Epithelial cell of proximal tubule (primary cell): ENCODE measurements around the gene RRN3. TPM values are rescaled to one million over a fixed set of nuclear protein-coding genes. Genes with fewer than 3 reads are reported as not detected.
A peak's percentile ranks its signal among the peaks of the same experiment; 100 is the strongest.
"Not testable (repeated sequence)": the region's sequence is repeated elsewhere in the genome, so short reads cannot be mapped to it uniquely, and the experiment has no call there.

Experiments used
- DNase-seq: peaks from one replicate; pipeline ENCODE4 v3.0.0-alpha.2; 2011; ENCODE audit warnings: low read depth
- H3K4me3 ChIP-seq: 2 replicates; pipeline ENCODE4 v1.5.1; 2011; ENCODE audit warnings: low read depth, mild to moderate bottlenecking, low read length
- total RNA-seq: library from RNA; depleted of rRNA; stranded (reverse); fragments of >200 nt; gene quantifications from 2 replicates; pipeline ENCODE4 v1.2.3, GENCODE V29; 2015
- TF ChIP-seq, protein P1 (sequence below): conservative IDR thresholded peaks from 2 replicates; pipeline ENCODE4 v1.5.1; 2012; ENCODE audit warnings: low read depth, mild to moderate bottlenecking, low read length

RRN3 gene
- total RNA-seq, 1 donor from 2014 or later: 19.5 TPM

DNA sequence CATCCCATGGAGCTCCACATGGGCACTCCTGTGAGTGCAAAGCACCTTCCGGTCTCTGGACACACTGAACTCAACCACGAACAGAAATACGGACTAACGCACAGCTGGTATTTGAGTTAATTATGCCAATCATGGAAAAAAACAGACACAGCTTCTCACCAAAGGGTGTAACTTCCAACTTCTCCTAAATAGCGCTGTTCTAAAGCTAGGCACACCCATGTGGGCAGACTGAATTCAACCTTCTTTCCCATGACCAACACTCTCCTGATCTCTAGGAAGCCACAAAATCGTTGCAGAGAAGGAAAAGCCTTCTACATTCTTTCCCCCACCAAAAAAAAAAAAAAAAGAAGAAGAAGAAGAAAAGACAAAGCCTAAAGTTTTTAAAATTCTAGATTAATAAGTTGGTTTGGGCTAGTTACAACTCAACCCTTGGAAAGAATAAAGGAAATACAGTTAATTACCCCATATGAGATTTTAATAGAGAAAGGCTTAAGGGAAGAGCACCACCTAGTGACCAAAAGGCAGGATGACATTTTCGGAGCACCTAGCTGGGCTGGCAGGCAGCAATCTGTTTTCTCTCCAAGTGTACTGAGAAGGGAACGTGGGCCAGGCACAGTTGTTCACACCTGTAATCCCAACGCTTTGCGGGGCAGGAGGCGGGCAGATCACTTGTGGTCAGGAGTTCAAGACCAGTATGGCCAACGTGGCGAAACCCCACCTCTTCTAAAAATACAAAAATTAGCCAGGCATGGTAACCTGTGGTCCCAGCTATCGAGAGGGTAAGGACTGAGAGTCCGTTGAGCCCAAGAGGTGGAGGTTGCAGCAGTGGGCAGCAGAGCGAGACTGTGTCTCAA, 21.9 kb downstream of the RRN3 start:
- not testable (repeated sequence) for DNase-seq, H3K4me3 ChIP-seq
- TF ChIP-seq, protein P1, sequence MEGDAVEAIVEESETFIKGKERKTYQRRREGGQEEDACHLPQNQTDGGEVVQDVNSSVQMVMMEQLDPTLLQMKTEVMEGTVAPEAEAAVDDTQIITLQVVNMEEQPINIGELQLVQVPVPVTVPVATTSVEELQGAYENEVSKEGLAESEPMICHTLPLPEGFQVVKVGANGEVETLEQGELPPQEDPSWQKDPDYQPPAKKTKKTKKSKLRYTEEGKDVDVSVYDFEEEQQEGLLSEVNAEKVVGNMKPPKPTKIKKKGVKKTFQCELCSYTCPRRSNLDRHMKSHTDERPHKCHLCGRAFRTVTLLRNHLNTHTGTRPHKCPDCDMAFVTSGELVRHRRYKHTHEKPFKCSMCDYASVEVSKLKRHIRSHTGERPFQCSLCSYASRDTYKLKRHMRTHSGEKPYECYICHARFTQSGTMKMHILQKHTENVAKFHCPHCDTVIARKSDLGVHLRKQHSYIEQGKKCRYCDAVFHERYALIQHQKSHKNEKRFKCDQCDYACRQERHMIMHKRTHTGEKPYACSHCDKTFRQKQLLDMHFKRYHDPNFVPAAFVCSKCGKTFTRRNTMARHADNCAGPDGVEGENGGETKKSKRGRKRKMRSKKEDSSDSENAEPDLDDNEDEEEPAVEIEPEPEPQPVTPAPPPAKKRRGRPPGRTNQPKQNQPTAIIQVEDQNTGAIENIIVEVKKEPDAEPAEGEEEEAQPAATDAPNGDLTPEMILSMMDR: peak; percentile 30

DNA sequence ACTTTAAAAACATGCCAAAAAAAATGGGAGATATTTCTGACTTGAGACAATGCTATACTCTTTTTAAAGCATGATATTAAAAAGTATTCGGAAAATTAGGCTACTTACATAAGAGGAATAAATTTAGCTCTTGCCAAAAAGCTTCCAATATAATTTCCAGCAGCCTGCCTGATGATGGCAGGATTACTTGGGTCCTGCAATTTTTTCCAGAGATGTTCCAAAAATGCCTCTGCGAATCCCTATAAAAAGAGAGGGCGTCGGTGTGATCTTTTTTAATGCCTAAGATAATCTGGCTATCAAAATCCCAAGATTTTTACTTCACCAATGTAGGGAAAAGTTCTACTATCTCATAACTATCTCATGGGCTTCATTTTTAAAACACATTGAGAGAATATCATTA, 23.1 kb downstream of the RRN3 start:
- H3K4me3 ChIP-seq, DNase-seq: not testable (repeated sequence)

DNA sequence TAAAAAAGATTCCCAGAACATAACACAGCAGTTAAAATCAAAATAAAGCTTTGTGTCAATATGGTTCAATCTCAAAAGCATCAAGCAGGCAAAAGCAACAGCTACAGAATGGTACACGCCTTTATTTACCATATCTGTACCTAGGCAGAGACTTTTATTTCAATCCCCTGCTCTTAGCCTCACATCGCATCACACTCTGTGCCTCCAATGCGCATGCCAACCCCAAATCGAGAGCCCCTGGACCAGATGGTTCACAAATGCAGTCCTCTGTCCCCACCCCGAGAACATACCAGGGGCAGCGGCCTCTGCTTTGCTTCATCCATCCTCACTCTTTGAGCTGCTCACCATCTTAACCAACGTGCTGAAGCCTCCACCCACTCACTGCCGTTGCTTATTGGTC, 27.4 kb downstream of the RRN3 start:
- not testable (repeated sequence) for DNase-seq, H3K4me3 ChIP-seq

DNA sequence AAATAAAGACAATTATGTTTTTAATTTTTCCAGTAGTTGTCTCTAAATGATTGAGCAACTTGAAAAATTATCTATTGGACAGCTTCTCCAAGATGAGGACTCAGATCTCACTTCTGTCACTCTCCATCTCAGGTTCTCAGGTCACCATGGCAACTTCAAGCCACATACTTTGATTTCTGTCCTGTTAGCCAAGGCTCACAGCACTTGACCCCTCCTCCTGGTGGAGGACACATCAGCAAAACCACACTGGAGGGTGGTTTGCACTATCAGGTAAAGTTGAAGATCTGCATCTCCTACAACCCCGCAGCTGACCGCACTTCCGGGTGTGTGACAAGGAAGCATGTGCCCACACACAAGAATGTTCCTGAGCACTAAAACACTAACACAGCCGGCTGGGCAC, 28.1 kb downstream of the RRN3 start:
- not testable (repeated sequence) for DNase-seq, H3K4me3 ChIP-seq

DNA sequence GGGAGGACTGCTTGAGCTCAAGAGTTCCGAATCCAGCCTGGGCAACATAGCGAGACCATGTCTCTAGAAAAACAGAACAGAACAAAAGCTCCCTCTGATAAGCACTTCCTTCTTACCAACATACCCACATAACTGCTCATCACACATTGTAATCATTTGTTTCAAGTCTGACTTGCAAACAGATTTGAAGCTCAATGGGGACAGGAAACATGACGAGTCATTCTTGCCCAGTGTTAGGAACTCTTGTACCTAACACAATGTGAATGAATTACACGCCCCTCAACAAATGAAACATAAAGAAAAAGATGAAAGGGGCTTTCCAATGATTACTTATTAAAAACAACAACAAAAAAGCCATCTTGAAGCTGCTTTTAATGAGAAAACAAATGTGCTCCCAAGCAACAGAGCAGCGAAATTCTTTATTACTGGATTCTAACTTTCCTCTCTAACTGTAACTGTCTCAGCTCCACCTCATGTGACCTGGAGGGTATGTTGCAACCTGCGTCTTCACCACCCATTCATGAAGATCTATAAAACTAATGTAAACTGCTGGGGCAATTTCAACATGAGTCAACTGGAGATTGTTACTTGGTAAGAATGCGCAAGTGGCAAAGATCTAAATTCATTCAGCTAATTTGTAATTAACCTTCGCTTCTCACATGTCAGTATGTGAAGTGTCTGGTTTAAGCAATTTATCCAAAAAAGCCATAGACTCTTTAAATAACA, 31.8 kb downstream of the RRN3 start:
- DNase-seq: not testable (repeated sequence)

DNA sequence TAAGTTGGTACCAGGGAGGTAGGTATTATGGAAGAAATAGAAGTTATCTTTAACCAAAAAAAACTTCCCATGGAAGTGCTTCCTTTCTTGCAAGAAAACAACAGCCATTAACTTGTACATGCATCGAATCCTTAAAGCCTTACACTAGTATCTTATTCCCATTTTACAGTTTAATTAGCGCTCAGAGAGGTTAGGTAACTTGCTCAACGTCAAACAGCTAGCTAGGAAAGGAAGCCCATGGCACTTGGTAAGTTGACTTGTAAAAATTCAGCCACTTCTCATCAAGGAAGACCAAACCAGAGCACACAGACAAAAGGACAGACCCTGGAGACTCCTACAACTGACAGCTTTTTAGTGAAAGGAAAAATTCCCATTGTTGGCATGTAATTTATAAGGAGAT, 34.7 kb downstream of the RRN3 start:
- DNase-seq: no peak
- TF ChIP-seq, protein P1: no peak
- no peak overlapping the region for H3K4me3 ChIP-seq

More for the DNA sequence above, 31.8 kb downstream of the RRN3 start:
- not testable (repeated sequence) for H3K4me3 ChIP-seq

DNA sequence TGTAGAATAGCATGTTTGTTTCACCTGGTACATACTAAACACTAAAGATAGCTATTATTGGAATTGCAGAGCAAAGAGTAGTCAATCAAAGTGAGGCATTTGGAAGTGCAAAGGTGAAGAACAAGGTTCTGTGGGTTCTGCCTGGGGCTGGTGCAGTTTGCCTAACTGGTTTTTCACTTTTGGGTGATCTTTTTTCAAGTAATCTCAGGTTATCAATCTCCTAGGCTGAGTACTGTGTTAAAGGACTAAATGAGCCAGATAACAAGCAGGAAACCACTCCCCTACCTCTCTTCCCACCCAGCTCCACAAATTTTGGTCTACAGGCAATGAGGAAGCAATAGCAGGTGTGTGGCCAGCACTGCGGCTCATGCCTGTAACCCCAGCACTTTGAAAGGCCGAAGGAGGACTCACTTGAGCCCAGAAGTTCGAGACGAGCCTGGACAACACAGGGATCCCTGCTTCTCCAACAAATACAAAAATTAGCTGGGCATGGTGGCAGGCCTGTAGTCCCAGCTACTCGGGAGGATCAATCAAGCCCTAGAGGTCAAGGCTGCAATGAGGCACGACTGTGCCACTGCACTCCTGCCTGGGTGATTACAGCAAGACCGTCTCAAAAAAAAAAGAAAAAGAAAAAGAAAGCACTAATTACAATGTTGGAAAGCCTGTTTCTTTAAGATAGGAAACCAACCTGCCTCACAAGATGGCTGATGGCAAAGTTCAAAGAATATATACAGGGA, 36.2 kb downstream of the RRN3 start:
- TF ChIP-seq, protein P1: no peak

DNA sequence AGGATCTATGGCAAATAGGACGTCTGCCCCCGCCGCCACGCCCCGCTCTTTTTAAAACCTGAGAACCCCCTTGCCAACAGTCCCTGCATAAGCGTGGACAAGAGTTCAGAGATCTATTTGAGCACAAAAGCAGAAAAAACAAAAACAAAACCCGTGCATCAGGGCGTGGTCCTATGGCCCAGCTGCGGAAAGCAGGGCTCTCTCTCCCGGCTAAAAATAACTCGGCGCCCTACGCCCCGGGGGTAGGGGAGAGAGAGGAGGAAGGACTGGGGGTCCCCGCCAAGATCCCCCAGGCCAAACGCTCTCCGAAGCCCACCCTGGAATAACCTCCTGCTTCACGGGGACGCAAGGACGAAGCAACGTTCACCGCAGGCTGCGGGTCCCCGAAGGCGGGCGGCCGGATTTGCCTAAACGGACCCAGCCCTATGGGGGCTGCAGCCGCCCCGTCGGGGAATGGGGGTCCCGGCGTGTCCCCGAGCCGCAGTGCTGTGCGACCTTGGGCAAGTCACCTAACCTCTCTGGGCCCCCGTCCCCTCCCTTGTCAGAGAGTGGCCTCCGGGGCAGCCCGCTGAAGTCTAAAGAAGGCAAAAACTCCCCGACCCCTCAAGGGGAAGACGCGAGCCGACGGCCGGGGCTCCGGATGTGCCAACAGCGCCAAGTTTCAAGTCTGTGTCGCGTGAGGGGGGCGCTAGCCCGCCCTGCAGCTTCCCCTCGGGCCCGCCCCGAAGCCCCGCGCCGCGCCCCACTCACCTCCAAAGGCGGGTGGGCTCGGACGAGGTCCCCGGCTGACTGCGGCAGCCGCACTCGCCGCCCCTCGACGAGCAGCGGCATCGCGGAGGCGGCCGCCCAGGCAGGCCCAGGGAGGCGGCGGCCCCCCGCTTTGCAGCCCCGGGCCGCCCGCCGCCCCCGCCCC, 38.7 kb downstream of the RRN3 start:
- DNase-seq: no peak

More for the DNA sequence above, 36.2 kb downstream of the RRN3 start:
- DNase-seq: no peak
- no peak overlapping the region for H3K4me3 ChIP-seq

More for the DNA sequence above, 38.7 kb downstream of the RRN3 start:
- TF ChIP-seq, protein P1: peak; percentile 22
- H3K4me3 ChIP-seq: peak overlapping the region; percentile 97
